ENCODE data around the gene HHIP.

HHIP gene

DNA sequence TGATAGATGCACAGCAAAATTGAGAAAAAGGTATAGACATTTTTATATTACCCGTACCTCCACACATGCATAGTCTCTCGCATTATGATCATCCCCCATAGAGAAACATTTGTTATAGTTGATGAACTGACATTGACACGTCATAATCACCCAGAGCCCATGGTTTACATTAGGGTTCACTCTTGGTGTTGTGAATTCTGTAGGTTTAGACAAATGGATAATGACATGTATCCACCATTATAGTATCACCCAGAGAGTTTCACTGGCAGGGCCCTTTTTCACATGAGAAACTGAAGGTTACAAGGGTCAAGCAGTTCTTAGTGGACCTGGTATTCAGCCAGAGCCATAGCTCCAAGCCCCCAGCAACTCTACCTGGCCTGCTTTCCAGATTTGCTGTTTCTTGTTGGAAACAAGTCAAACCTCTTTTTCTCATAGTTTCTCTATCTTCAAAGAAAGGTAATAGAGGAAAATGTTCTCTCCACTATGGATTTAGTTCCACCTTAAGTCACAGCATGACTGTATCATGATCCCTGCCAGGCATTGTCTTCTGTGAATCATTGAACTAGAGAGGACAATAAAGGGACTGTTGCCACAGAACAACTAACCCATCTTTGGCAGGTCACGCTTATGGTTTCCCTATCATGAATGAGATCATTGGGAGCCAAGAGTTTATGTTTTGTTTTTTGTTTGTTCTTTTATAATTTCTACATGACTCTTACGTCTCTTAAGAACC is 64.0 kb downstream of the HHIP start:
- DNase-seq = no peak

DNA sequence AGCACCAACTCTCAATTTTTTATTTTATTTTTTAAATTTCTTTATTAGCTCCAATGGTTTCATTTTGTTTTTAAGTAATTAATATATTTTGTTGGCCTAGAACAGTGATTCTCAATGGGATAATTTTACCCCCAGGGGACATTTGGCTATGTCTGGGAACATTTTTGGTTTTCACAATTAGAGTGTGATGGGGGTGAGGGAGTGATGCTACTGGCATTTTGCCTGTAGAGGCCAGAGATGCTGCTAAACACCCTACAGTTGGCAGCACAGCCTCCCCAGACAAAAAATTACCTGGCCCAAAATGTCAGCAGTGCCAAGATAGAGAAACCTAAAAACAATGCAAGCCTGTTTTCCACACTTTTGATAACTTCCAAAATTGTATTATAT is 64.6 kb downstream of the HHIP start:
- no peak for DNase-seq

GRCh38 chr4:144711700-144712456 is 65.9 kb downstream of the HHIP start:
- no peak for DNase-seq

DNA sequence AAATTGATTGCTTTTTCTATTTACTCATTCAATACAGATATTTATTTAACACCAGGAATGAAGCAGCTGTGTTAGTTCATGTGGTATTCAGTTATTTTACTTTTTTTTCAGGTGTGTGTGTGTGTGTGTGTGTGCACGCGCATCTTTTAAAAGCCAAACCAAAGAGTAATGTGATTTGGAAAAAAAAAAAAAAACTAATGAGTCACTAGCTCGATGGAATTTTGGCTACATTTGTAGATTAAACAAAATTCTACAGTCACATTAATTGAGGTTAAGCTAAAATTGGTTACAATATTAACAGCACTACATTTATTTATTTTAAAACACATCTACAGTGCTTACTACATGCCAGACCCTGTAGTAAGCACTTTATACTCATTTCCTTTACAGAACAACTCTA is 66.8 kb downstream of the HHIP start:
- DNase-seq = no peak

GRCh38 chr4:144714166-144714565 is 68.2 kb downstream of the HHIP start:
- DNase-seq = no peak

DNA sequence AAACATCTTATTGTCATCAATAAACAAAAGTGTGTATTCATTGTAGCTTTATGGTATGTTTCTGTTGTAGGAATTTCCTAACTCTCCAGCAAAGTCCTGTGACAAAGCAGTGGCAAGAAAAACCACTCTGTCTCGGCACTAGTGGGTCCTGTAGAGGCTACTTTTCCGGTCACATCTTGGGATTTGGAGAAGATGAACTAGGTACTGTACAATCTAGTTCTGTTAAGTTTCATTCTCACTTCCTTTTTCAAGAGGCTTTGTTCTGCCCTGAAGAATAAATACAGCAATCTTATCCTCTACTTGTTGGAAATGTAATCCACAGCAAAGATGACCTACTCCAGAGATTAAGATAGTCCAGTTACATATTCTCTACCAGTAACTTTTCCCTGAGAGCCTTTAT is 69.3 kb downstream of the HHIP start:
- no peak for DNase-seq

GRCh38 chr4:144716778-144717177 is 70.8 kb downstream of the HHIP start:
- no peak for DNase-seq

DNA sequence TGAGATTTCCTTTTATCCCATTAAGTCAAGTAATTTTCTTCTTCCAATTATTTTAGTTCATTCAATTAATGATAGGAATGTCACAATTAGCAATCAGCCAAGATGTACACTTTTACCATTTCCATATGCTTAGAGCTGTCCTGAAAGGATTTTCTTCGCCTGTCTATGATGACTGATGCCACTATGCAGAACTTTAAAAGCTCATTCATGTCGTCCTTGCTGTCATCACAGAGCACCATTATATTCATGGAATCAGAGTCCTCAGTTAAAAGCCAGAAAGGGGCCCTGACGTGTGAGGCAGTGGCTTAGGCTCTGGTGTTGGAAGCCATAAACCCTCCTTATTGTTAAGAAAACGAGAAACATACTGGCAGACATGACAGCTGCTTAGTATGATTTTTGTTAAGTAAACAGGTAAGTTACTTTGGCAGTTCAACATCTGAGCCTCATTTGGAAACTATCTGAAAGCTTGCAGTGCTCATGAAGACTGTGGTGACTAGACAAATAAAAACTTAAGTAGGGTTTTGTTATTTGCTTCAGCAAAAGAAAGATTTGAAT is 73.1 kb downstream of the HHIP start:
- no peak for DNase-seq

DNA sequence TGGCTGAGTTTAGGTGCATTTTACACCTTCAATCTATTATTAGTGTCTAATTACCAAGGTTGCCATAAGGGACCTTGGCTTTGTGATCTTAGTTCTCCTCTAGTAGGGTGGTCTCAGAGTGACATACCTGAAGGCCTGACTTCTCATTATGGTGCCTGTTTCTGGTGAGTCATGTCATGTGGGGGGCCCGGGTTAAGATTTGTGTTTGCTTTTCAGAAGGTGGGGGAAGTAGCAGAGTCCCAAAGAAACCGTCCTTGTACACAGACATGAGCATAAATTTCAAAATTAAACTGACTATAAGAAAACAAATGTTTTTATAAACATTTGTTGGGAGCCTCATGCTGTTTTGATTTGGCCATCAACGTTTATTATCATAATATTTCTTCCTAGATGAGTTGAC is 74.5 kb downstream of the HHIP start:
- DNase-seq = no peak

DNA sequence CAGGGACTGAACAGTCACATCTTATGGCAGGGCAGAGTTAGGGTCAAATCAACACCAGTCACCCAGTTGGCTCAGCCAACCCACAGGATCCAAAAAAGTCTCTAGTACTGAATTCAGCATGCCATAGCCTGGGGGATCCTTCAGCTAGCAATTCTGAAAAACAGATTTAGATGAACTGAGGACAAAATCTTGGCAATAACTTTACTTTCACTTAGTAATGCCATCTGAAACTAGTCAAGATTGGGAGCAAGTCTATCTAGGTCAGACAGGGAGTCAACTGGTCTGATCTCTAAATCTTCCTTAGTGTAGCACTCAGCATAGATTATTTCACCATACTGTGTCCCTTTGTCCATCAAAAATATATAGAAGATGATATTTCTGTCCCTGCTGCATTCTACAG is 76.0 kb downstream of the HHIP start:
- no peak for DNase-seq

GRCh38 chr4:144723471-144723870 is 77.5 kb downstream of the HHIP start:
- DNase-seq = no peak

- no peak for DNase-seq
These were observed 83.2 kb downstream of the HHIP start for GRCh38 chr4:144729175-144729574.

GRCh38 chr4:144732584-144733428 is 86.8 kb downstream of the HHIP start:
- DNase-seq = no peak

GRCh38 chr4:144733566-144733965 is 87.6 kb downstream of the HHIP start:
- no peak for DNase-seq

DNA sequence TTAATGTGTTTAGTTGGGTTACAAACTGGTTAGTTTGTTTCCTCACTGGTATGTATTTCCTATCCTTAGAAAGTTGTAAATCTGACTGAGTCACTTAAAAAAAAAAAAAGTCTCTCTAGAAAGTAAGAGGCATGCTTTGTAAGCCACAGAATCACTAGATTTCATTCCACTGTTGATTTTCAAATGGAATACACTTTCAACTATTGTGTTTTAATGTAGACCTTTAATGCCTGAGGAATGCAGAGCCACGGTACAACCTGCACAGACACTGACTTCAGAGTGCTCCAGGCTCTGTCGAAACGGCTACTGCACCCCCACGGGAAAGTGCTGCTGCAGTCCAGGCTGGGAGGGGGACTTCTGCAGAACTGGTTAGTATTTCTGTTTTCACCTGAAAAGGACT is 88.6 kb downstream of the HHIP start:
- no peak for DNase-seq

GRCh38 chr4:144738649-144739048 is 92.7 kb downstream of the HHIP start:
- no peak for DNase-seq

DNA sequence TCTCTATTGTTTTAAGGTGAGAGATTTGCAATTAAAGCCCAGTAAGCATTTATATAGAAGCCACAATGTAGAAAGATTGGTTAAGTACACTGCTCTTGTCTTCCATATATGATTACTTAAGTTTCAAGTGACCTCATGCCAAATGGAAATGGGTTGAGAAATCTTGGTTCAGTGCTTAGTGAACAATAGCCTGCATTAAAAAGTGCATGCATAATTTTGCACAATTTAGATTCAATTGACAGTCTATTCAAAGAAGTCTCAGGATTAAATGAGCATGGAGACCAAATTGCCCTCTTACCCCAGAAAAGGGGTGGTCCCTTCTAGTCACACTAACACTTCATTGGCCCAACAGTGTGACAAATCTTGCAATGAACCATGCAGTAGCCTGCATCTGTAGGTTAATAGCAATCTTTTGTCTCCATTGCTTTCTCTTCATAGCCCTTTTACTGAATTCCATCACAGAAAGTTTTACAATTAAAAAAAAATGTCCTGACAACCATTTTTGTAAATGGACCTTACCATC is 93.6 kb downstream of the HHIP start:
- DNase-seq = no peak

DNA sequence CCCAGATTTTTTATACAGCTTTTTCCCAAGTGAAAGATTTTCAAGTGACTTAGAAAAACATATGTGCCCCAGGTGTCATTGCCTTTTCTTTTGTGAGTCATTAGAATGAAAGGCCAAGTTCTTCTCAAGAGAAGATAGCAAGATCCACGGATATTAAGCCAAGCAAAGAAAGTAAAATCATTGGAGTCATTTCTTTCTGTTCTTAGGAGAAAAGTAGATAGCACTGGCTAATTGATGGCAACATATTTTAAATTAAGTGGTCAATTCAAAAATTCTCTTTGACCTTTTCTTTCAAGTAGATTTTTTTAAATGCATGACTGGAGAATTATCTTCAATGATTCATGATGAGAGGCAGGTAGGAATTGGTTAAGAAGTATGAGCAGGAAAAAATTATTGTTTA is 94.4 kb downstream of the HHIP start:
- DNase-seq = no peak

DNA sequence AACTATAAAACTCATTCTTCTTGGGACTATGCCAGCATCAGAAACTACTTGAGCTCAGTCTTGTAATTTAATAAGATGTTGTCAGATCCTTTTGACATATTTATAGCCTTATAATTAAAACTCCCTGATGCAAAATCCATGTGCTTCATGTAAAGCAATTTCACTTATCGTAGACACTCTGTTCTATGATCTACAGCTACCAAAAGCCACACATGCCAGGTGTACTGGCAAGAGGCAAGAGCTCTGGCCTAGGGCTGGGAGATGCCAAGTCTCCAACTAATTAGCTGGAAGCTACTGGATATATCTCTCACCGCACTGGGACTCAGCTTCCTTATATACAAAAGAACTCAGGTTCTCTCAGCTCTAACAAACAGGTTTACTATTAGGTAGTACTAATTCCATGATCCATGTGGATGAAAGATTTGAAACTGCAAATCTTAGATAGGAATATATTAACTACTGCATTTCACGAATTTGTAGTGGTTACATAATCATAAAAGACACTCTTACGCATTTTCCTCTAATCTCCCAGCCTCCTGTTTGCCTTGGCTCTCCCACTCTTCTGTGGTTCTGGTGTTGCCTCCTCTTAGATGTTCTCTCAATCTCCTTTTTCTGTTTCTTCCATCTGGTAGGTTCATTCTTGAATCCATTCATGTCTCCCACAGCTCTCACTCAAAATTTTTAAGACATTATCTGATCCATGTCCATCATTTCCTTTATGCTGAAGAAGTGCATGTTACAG is 103.0 kb downstream of the HHIP start:
- DNase-seq = no peak

- DNase-seq = no peak
These were observed 104.4 kb downstream of the HHIP start for GRCh38 chr4:144750348-144750747.

GRCh38 chr4:144754562-144755410 is 108.8 kb downstream of the HHIP start:
- DNase-seq = peak; percentile 20 to 41
